Ishikawa (cell line): ENCODE measurements around the gene NCF4.

Experiments
- CEBPB ChIP-seq: IDR thresholded peaks from 2 replicates; pipeline ENCODE4 v1.6.1; 2012
- RAD21 ChIP-seq: IDR thresholded peaks from 2 replicates; pipeline ENCODE4 v1.6.1; 2012; ENCODE audit warnings: low read depth
- USF1 ChIP-seq: IDR thresholded peaks from 2 replicates; pipeline ENCODE4 v1.6.1; 2012

GRCh38 chr22:36914390-36914752 lies 53.6 kb downstream of the NCF4 start:
- TF ChIP-seq RAD21 (no peak), USF1 (no peak), CEBPB (no peak)
